NCI-H82 treated with DMSO at 0.1 percent for 48 hours (cell line): ENCODE data around the gene MEI1.
A peak's percentile ranks its signal among the peaks of the same experiment; 100 is the strongest.
"Not testable (repeated sequence)": the region's sequence is repeated elsewhere in the genome, so short reads cannot be mapped to it uniquely, and the experiment has no call there.

ENCODE experiments used
- DNase-seq: peaks from one replicate; lab custom pipeline; 2025; ENCODE audit not compliant: unreplicated experiment; lab: John Stamatoyannopoulos, UW

MEI1 gene

GRCh38 chr22:41819257-41819656 is 120.0 kb downstream of the MEI1 start:
- no peak for DNase-seq

DNA sequence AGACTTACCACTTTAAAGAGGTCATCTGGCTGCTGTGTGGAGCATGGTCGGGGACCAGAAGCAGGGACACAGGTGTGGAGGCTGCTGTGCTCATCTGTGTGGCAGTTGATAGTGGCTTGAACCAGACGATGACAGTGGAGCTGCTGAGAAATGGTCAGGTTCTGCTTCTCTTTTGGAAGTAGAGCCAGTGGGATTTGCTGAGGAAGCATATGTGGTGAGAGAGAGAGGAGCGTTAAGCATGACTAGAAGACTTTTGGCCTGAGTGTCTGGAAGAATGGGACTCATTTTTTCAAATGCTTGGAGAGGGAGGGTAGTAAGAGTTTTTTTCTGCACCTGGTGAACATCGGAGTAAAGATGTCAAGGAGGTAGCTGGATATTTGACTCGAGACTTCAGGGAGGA is 121.1 kb downstream of the MEI1 start:
- DNase-seq, result no peak

DNA sequence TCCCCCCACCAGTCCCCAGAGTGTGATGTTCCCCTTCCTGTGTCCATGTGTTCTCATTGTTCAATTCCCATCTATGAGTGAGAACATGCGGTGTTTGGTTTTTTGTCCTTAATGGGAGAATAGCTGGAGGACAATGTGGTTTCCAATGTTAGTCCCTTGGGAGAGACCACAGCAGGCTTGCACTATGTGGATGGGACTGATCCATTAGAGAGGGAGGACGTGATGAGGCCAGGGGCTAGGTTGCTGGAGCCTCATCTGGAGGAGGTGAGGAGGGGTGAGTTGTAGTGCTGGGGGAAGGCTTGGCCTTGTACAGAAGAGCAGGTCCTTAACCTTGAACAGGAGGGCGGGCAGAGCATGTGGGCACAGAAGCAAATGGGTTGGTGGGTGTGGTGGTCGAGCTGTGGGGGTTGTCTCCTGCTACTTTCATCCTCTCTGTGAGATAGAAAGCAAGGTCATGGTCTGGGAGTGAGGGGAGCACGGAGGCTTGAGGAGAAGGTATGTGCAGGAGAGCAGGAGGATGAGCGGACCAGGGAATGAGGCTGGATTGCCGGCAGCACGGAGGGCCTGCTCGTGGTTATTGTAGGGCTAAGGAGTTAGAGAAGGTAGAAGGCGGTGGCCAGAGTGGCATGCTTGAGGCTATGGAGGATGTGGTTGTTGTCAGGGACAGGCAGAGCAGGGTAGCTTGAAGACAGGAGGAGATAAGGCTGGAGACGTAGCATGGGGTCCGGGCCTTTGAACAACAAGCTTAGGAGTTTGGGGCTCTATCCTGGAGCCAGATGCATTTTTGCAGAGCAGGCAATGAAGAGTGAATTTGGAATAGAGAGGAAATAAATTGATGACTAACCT is 122.4 kb downstream of the MEI1 start:
- DNase-seq, result no peak

DNA sequence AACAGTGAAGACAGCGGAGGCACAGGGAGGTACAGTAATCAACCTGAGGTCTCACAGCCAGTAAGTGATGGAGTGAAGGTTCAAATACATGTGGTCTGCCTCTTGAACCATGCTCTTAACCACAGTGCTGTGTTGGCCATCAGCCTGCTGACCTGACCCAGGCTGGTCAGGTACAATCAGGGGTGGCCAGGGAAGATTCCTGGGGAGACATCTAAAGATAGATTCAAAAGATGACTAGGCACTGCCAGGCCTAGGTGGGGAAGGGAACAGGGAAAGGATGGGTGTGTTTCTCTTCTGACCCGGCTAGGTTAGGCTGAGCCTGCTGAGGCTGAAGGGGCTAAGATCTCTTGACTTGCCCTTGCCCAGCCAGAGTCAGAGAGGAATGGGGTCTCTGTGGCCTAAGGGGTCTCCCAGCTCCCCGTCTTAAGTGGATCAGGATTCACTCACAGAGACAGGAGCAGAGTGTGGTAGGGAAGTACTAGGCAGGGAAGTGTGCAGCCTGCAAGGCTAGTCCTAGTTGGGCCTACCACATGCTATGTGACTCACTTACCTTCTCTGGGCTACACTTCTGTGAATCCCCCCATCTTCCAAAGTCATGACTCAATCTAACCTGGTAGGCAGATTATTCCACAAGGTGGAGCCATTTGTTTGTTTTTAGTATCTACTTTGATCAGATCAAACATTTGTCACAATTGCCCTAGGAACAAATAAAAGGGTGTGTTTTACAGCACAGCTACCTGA is 123.2 kb downstream of the MEI1 start:
- DNase-seq, result no peak

DNA sequence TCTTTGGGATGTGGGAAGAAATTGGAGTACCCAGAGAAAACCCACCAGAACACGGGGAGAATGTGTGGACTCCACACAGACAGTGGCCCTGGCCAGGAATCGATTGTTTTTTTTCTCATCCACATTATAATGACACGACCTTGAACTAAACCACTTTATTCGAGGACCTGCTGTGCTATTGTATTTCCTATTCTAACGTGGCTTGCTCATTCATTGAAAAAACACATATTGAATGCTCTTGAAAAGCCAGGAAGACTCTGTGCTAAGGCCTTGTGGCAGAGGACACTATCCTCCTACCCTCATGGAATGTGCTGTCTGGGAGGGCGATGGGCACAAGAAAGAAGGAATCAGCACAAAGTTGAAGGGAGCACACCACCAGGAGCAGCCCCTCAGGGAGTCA is 124.5 kb downstream of the MEI1 start:
- no peak for DNase-seq

DNA sequence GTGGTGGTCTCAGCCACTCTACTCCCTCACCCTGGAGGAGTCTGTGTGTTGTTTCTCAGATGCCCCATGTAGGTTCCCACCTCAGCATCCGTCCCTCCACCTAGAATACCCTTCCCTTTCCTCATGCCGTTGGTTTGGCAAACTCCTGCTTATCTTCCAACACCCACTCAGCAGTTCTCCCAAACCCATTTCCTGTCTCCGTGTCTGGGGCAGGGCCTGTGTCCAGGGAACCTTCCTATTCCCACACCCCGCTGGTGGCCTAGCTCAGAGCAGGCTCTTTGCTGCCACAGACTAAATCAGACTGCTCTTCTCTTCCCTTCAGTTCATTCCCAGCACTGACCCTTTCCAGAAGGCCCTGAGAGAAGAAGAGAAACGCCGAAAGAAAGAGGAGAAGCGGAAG is 126.1 kb downstream of the MEI1 start:
- DNase-seq, result no peak

DNA sequence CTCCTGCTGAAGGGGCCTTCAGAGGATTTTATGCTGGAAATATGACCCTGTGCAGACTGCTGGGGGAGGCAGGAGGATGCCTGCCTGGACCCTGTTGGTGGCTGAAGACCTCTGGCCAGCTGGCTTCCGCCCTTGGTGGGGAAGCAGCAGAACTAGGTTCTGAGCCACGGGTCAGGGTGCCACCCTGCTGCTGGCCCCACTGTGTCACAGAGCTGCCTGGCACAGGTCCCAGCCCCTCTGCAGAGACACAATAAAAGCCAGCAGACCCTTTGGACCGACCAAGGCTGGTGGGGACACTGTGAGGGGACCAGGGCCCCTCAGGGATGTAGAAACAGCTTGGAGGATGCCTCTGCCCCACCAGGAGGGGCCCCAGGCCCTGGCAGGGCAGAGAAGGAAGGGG is 126.7 kb downstream of the MEI1 start:
- no peak for DNase-seq

DNA sequence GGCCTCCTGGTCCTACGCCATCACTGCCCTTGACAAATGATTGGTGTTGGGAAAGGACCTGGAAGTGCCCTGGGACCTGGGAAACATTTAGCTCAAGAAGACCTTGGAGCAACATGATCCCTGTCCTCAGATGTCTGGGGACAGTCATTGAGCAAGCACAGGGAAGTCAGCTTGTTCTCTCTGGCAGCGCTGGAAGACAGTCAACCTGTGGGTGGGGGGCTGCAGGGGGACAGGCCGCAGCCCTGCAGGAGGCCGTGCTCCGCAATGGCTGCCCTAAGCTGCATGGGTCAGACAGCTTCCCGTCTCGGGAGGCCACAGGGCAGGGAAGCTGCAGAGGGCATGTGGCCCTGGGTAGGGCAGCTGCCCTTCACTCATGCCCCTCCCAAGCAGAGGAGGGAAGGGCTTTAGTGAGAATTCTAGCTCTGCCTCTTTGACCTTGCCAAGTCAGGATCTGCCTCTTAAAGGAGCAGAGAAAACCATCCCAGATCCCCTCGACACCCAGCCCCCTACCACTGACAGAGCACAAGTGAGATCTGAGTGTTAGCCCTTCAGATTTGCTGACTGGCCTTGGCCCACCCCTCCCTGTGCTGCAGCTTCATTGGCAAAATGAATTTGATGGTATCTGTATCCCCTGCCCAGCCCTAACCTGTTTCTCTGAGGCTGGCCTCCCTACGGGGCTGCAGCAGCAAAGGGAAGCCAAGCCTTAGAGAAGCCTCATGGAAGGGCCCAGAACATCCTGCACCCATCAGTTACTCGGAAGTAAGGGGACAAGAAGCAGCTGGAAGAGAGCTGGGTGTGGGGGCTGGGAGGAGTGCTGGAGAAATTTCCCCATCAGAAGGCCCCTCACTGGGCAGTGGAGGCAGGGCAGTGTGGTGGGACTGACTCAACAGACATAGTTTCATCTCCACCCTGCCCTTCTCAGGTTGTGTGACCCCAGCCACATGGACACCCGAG is 127.4 kb downstream of the MEI1 start:
- DNase-seq, result no peak

GRCh38 chr22:41827671-41828070 is 128.4 kb downstream of the MEI1 start:
- no peak for DNase-seq

GRCh38 chr22:41828516-41828915 is 129.2 kb downstream of the MEI1 start:
- no peak for DNase-seq

- no peak for DNase-seq
Observed at GRCh38 chr22:41830174-41830573, 130.9 kb downstream of the MEI1 start.

DNA sequence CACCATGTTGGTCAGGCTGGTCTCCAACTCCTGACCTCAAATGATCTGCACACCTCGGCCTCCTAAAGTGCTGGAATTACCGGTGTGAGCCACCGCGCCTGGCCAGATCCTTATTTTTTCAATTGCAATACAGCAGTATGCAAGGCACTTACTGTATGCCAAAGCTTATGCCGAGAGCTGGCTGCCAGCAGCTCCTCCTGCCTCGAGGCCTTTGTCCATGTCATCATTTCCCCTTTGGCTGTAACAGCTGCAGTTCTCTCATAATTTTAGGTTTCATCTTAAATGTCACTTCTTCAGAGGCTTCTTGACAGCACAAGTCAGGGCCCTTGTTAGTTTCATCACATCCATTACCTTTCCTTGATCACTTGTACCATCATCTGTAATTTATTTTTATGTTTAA is 132.1 kb downstream of the MEI1 start:
- no peak for DNase-seq

DNA sequence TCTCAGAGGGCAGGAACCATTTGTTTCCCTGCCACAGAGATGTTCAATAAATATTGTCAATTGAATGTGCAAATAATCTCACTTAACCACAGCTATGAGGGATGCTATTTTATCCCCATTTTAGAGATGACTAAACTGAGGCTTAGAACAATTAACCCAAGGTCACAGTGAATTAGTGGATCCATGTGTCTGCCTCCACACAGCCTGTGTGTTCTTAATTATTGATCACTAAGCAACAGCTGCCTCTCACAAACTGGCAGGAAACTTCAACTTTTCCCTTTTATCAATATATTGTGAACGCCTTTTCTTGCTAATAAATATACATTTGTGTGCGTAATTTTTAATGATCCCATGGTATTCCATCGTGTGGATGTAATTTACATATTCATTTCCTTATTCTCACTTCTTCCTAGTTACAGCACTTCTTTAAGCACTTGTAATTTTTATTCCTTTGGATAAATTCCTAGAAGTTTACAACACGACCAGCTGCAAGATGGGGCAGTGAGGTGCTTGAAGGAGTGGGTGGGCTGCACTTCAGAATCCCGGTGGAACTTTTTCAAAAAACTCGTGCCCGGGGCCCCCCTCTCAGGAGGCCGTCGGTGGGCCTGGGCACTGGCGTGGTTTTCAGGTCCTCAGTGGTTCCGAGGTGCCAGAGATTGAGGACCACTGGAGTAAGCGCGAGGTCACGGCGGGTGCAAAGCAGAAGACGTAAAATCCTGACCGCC is 132.7 kb downstream of the MEI1 start:
- no peak for DNase-seq

GRCh38 chr22:41832553-41833368 is 133.5 kb downstream of the MEI1 start, which contains the start of gene SREBF2:
Gene SREBF2 (plus strand): TSS chr22:41833105. CDS start chr22:41833271, 166 bp downstream.
- peak; percentile 97 for DNase-seq

DNA sequence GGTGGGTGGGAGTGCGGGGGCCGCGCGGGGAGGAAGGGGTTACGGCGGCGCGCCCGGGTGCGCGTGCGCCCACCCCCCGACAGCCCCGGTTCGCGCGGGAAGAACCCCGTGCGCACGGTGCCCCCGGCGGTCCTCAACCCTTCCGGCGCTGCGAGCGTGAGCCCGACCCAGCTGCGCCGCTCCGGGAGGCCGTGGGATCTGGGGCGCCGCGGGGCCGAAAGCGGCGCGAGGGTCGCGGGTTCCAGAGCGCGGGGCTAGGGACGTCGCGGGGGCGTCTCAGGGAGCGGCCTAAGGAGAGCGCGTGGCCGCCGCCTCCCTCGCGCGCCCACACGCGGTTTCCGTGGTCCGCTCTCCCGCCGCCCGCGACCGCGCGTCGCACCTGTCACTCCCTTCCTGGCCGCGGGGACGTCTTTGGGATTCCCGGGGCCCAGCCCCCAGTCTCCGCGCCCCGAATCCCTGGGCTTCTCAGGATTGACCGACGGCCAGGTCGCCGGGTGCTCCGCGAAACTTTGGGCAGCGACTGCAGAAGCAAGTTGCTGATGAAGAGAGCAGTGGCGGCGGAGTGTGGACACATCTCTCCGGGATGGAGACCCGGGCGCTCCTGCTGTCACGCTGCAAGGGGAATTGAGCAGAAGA is 134.2 kb downstream of the MEI1 start:
- no peak for DNase-seq

GRCh38 chr22:41834005-41834944 is 135.0 kb downstream of the MEI1 start:
- DNase-seq, result no peak

DNA sequence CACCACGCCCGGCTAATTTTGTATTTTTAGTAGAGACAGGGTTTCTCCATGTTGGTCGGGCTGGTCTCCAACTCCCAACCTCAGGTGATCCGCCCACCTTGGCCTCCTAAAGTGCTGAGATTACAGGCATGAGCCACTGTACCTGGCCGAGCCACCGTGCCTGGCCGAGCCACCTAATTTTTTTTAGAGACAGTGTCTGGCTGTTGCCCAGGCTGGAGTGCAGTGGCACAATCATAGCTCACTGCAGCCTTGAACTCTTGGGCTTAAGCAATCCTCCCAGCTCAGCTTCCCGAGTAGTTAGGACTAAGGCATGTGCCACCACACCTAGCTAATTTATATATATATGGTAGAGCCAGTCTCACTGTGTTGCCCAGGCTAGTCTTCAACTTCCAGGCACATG is 136.2 kb downstream of the MEI1 start:
- DNase-seq, result not testable (repeated sequence)

DNA sequence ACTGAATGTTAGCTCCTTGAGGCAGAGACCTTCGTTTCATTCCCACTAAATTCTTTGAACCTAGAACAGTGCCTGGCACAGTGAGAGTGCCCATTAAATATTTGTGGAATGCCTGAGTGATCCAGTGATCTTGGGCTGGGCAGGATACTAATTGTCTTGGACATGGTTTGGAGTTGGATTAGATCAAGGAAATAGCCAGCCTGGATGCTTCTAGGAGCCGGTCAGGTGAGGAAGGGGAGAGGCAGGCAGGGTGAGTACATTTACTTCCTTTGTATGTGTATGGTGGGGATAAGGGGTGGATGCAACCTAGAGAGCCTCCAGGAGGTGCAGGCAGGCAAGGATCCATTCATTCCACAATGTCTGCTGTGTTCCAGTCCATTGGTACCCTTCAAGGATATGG is 137.2 kb downstream of the MEI1 start:
- DNase-seq, result no peak
